ENCODE results near the gene C1S. TPM values are rescaled to one million over a fixed set of nuclear protein-coding genes. Genes with fewer than 3 reads are reported as not detected.

C1S gene
- total RNA-seq, 1 donor from 2014 or later: 0.13 TPM

Other genes with a start within 250 kb of the C1S start
- gene GPR162, start 238.9 kb upstream of the C1S start, total RNA-seq: 0.51 and 0.76 TPM in 2 replicates
- gene P3H3, start 232.3 kb upstream of the C1S start, total RNA-seq: 18.2 and 22.6 TPM in 2 replicates
- gene GNB3, start 219.8 kb upstream of the C1S start, total RNA-seq: 0.13 and 0.25 TPM in 2 replicates
- 5.7 and 11.8 TPM in 2 replicates for gene CDCA3, start 209.4 kb upstream of the C1S start, total RNA-seq
- gene USP5, start 208.6 kb upstream of the C1S start, total RNA-seq: 82.5 and 83.7 TPM in 2 replicates
- 778 and 977 TPM in 2 replicates for gene TPI1, start 193.2 kb upstream of the C1S start, total RNA-seq
- 2.9 and 3.3 TPM in 2 replicates for gene SPSB2, start 187.4 kb upstream of the C1S start, total RNA-seq
- 2.0 and 2.1 TPM in 2 replicates for gene LRRC23, start 155.9 kb upstream of the C1S start, total RNA-seq
- gene ENO2, start 146.1 kb upstream of the C1S start, total RNA-seq: 1.0 and 1.4 TPM in 2 replicates
- 5.1 and 12.1 TPM in 2 replicates for gene ATN1, start 132.8 kb upstream of the C1S start, total RNA-seq
- gene RNU7-1, start 116.9 kb upstream of the C1S start, total RNA-seq: not detected in 2 replicates
- 88.7 and 206 TPM in 2 replicates for gene C12orf57, start 116.7 kb upstream of the C1S start, total RNA-seq
- gene PTPN6, start 109.4 kb upstream of the C1S start, total RNA-seq: 2.4 and 2.6 TPM in 2 replicates
- gene PHB2, start 90.1 kb upstream of the C1S start, total RNA-seq: 158 and 184 TPM in 2 replicates
- 30.2 and 30.8 TPM in 2 replicates for gene EMG1, start 89.8 kb upstream of the C1S start, total RNA-seq
- 9.7 and 11.3 TPM in 2 replicates for gene LPCAT3, start 42.2 kb upstream of the C1S start, total RNA-seq
- gene C1R, start 31.7 kb downstream of the C1S start, total RNA-seq: 0.77 and 1.1 TPM in 2 replicates
- gene C1RL, start 48.5 kb downstream of the C1S start, total RNA-seq: 13.4 and 15.6 TPM in 2 replicates
- 0.26 and 0.38 TPM in 2 replicates for gene RBP5, start 68.2 kb downstream of the C1S start, total RNA-seq
- 15.0 and 29.0 TPM in 2 replicates for gene CLSTN3, start 69.7 kb downstream of the C1S start, total RNA-seq
- 31.6 and 33.0 TPM in 2 replicates for gene PEX5, start 129.0 kb downstream of the C1S start, total RNA-seq
- gene ACSM4, start 243.4 kb downstream of the C1S start, total RNA-seq: not detected in 2 replicates